ENCODE results near the gene ERC2. TPM values are rescaled to one million over a fixed set of nuclear protein-coding genes. Genes with fewer than 3 reads are reported as not detected.

Gene ERC2
- total and polyA plus RNA-seq, 2 of the 8 experiments (the other 6 are each of a cell fraction or from before 2014, with no cell fraction given): 16.4 to 22.8 TPM

DNA sequence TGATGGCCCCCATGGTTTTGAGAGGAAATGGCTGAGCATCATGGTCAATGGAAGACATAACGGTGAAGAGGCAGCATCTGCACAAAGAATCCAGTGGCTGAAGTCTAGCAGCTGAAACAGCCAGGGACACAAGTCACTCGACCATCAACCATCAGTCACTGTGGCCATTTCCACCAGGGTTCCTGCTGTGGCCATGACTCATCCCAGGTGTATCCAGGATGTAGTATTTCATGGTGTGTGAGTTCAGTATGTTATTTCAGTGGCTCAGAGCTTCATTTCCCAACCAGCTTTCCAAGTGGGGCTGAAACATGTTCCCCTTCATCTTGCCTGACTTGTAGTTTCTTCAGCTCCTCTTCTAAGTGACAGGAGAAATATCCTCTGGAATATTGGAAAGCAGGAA, 933.4 kb downstream of the ERC2 start:
- WGBS, 2 experiments (ENCODE audit: extremely low coverage in 1 of 2, insufficient coverage in 1 of 2, insufficient read length in 1 of 2, insufficient replicate concordance in 2 of 2, low coverage in 1 of 2, low lambda C conversion rate in 2 of 2, missing lambda C conversion rate in 1 of 2): 87% methylated on average over 2 of the region's 2 CpGs; no CpG with 5 or more reads in 1 of the 2 experiments
- Histone ChIP-seq H3K9ac (replicated peaks in 1 of 4; ENCODE audit: extremely low read depth in 1 of 4, low read depth in 3 of 4, low read length in 3 of 4) (no peak overlapping the region), H4K5ac (ENCODE audit: insufficient read length, low read depth, low read length) (no peak overlapping the region), H2BK120ac (replicated peaks; ENCODE audit: low read depth, low read length) (no peak overlapping the region), H3K27ac (ENCODE audit: low read depth, low read length) (no peak overlapping the region), H2BK15ac (ENCODE audit: low read length) (no peak overlapping the region), H2AFZ (ENCODE audit: low read length) (no peak overlapping the region), H2BK5ac (ENCODE audit: low read depth, low read length) (no peak overlapping the region), H3K79me1 (ENCODE audit: low read depth, low read length) (no peaks in the 10 kb centered on the region), H3K9me3 (ENCODE audit: insufficient read depth in 2 of 2, low read depth in 1 of 2, low read length in 1 of 2) (no peaks in the 10 kb centered on the region), H2BK12ac (ENCODE audit: low read depth, low read length) (no peak overlapping the region), H2AK5ac (ENCODE audit: low read depth, low read length) (no peak overlapping the region), H3K27me3 (replicated peaks in 1 of 4; ENCODE audit: control insufficient read depth in 3 of 4, extremely low read depth in 1 of 4, insufficient read depth in 3 of 4, low read length in 3 of 4) (no peaks in the 10 kb centered on the region), H3K79me2 (ENCODE audit: control insufficient read depth in 1 of 2, insufficient read depth in 2 of 2, low read length in 2 of 2) (no peaks in the 10 kb centered on the region), H2BK20ac (ENCODE audit: low read length) (no peak overlapping the region), H3K14ac (ENCODE audit: insufficient read length) (no peak overlapping the region), H3K4ac (replicated peaks; ENCODE audit: insufficient read length, low read depth, low read length) (no peak overlapping the region), H4K20me1 (replicated peaks in 1 of 2; ENCODE audit: control insufficient read depth in 1 of 2, insufficient read depth in 2 of 2, low read length in 2 of 2) (no peaks in the 10 kb centered on the region), H3K23ac (ENCODE audit: insufficient read length) (no peak overlapping the region), H3K56ac (replicated peaks; ENCODE audit: insufficient read length, low read depth, low read length) (no peak overlapping the region), H3K18ac (ENCODE audit: extremely low read depth, low read length) (no peak overlapping the region), H3K4me1 (replicated peaks in 1 of 4; ENCODE audit: control insufficient read depth in 3 of 4, insufficient read depth in 4 of 4, low read length in 3 of 4) (peaks cover 5 to 11% (median 8%) of the 10 kb centered on the region in 4 experiments; a peak in 5 of 7 replicates), H3K36me3 (ENCODE audit: control insufficient read depth in 2 of 4, insufficient read depth in 4 of 4, low read length in 3 of 4) (no peaks in the 10 kb centered on the region), H4K8ac (ENCODE audit: extremely low read depth, insufficient read depth, low read length) (no peak overlapping the region), H3K4me2 (ENCODE audit: insufficient read depth in 1 of 2, low read depth in 2 of 2, low read length in 2 of 2) (no peak overlapping the region), H3K4me3 (ENCODE audit: extremely low read depth in 1 of 4, insufficient read depth in 2 of 4, low read depth in 3 of 4, low read length in 4 of 4) (no peak overlapping the region), H4K91ac (replicated peaks; ENCODE audit: insufficient read length, low read length) (no peak overlapping the region), H3K23me2 (ENCODE audit: low read depth, low read length) (no peaks in the 10 kb centered on the region)
- FAIRE-seq (no peak), DNase-seq (ENCODE audit: low read depth in 1 of 2, low spot score in 2 of 2) (no peak)
- TF ChIP-seq TBP (IDR thresholded peaks at IDR 0.05; ENCODE audit: low read depth, low read length) (no peak), ATF3 (IDR thresholded peaks at IDR 0.05; ENCODE audit: insufficient read depth, low read depth, low read length) (no peak), CHD2 (IDR thresholded peaks at IDR 0.05; ENCODE audit: low read length) (no peak), CHD1 (IDR thresholded peaks at IDR 0.05; ENCODE audit: low read depth, low read length) (no peak), SIRT6 (IDR thresholded peaks at IDR 0.05; ENCODE audit: low read length) (no peak), SP4 (IDR thresholded peaks at IDR 0.05; ENCODE audit: low read length) (no peak), KDM1A (IDR thresholded peaks at IDR 0.05; ENCODE audit: borderline replicate concordance, low read length) (no peak), SUZ12 (IDR thresholded peaks at IDR 0.05; ENCODE audit: low read length) (no peak)
- ChIA-PET CTCF (ENCODE audit: partially characterized antibody) (interaction anchor here (0.7 to 2.3 kb wide), 2 partner anchors 10 to 12 kb away, joined by 3 to 8 read pairs; no protein-coding TSS in a partner anchor), POLR2A (ENCODE audit: partially characterized antibody) (no interaction called here)

All from H1 (cell line).